NK-92 treated with Interleukin-12 subunit alpha and Interleukin-12 subunit beta, amount 100 ng/mL, for 24 hours (cell line): Measurements from ENCODE around the gene RDH13.
"Not testable (repeated sequence)": the region's sequence is repeated elsewhere in the genome, so short reads cannot be mapped to it uniquely, and the experiment has no call there.

ENCODE experiments used
- DNase-seq: peaks from one replicate; lab custom pipeline; 2025; lab: John Stamatoyannopoulos, UW

The RDH13 gene, protein sequence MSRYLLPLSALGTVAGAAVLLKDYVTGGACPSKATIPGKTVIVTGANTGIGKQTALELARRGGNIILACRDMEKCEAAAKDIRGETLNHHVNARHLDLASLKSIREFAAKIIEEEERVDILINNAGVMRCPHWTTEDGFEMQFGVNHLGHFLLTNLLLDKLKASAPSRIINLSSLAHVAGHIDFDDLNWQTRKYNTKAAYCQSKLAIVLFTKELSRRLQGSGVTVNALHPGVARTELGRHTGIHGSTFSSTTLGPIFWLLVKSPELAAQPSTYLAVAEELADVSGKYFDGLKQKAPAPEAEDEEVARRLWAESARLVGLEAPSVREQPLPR

DNA sequence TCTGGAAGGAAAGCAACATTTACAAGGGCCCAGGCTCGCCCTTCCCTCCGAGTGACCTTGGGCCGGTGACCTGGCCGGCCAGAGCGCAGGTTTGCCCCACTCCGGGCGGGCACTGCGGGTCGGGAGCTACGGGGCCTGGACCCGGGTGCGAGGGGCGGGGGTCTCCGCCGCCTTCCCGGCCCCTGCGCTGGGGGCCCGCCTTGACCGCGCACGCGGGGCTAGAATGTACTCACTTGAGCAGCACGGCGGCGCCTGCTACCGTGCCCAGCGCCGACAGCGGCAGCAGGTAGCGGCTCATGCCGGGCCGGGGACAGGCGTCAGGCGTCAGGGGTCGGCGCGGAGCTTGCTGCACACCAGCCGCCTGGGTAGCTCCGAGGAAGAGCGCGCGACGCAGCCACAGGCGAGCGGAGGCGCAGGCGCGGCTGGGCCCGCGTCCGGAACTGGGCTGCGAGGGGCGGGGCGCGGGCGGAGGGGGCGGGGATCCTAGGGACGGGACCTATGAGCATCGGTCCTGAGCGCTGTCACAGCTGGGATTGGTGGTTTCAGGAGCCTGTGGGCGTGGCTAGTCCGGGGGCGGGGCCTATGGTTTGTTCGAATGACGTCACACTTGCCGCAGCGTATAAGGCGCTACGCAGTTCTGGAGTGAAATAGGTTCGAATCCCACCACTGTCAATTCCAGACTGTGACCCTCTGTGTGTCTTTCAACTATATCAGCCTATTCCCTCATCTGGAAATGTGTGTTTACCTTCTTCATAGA lies at the start of gene RDH13:
RDH13 (minus strand) TSS at position 414 of the 757 bp plus-strand sequence; CDS start at position 298, 116 bp downstream.
- DNase-seq = peak; percentile 93

DNA sequence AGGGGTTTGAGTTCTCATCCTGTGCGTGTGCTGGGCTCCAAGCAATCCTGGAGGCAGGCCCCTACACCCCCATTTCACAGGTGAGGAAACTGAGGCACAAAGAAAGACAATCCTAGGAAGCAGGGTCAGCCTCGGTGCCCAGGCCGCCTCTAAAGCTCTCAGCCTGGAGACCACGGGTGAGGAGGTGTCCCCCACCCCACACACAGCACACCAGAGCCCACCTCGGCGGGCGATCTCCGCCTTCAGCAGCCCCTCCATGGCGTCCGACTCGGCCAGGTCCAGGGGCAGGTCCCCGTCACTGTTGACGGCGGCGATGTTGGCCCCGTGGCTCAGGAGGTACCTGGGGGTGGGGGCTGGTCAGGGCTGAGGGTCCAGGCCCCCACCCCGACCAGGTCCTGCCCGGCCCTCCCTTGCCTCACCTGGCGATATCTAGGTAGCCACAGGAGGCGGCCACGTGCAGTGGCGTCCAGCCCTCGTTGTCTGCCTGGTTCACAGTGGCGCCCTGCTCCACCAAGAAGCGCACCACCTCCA lies 49.4 kb upstream of the RDH13 start:
- DNase-seq = no peak

DNA sequence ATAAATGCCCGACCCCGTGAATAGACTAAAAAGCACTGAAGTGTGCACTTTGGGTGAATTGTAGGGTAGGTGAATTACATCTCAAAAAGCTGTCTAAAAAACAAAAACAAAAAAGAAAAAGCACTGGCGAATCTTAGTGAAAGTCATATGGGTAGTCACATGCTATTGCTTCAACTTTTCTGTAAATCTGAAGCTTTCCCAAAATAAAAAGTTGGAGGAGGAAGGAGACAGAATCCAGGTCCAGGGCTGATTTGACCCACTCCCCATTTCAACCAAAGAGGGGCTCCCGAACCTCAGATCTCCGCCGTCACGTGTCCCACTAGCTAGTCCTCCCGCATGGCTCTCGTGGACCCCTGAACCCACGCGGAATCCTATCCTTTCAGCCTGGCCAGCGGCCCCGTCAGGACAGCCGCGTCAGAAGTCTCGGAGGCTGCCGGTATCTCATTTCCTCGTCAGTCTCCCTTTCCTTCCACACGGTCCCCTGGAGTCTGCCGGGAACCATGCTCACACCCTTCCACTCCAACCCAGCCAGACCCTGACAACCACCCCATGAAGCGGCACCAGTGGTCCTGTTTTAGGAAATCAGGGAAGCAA lies 48.4 kb upstream of the RDH13 start:
- no peak for DNase-seq

DNA sequence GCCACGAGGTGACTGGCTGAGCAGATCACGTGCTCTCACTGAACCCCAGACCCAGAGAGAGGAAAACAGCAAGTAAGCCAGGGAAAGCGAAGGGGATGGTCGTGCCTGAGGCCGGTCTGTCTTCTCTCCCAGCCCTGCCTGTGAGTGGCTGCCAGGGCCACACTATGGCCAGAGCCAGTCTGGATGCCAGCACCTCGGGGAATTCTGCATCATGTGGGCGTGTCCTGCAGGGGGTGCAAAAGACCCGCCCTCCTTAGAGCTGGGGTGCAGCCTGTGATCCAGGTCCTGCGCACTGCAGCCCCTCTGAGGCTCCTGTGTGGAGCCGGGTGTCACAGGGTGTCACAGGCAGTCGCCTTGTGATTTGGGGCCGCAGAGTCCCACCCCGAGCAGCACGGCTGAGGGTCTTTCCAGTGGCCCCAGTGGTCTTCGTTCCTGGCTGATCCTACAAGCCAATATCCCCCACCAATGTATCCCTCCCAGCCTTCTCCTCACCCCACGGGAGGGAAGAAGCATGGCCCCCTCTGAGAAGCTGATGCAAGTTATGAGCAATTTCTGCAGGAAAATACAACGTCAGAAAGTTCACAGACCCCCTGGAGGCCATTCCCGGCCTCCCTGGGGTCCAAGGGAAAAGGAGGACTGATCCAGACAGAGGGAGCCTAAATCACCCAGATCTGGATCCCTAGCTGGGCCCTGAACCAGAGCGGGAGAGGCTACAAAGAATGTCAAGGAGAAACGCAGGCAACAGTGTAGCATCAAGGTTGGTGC lies 46.8 kb upstream of the RDH13 start:
- DNase-seq = no peak

DNA sequence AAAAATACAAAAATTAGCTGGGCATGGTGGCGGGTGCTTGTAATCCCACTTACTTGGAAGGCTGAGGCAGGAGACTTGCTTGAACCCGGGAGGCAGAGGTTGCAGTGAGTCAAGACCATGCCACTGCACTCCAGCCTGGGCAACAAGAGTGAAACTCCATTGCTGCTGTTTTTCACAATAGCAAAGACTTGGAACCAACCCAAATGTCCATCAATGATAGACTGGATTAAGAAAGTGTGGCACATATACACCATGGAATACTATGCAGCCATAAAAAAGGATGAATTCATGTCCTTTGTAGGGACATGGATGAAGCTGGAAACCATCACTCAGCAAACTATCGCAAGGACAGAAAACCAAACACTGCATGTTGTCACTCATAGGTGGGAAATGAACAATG lies 44.3 kb upstream of the RDH13 start:
- not testable (repeated sequence) for DNase-seq

DNA sequence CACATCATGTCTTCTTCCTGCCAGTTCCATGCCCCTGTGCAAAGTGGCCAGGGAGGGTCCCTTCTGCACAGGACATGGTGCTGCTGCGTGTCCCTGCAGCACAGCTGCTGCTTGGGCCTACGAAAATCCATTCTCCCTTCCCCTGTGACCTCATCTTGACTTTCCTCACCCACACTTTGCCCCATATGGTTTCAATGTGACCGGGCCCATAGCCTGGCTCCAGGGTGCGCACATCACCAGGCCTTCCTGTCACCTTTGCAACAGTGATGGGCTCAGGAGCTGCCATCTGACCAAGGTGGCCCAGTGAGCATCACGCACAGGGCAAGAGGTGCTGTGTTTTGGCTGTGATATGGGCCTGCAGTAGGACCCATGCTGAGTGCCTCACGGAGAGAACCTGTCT lies 43.6 kb upstream of the RDH13 start:
- DNase-seq = no peak

DNA sequence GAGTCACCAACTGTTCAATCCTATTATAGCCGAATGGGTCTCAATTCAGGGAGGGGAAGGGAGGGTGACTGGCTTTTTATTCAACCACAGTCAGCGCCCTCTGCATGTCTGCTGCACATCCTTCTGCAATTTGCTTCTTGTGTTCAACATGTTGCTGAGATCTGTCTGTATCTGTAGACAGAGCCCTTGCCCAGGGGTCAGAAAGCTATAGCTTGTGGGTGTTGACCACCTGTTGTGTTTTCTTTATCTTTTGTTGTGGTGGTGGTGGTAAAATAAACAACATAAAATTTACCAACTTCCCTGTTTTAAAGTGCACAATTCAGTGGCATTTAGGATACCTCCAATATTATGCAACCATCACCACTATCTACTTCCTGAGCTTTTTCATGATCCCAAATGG lies 42.3 kb upstream of the RDH13 start:
- DNase-seq = no peak

DNA sequence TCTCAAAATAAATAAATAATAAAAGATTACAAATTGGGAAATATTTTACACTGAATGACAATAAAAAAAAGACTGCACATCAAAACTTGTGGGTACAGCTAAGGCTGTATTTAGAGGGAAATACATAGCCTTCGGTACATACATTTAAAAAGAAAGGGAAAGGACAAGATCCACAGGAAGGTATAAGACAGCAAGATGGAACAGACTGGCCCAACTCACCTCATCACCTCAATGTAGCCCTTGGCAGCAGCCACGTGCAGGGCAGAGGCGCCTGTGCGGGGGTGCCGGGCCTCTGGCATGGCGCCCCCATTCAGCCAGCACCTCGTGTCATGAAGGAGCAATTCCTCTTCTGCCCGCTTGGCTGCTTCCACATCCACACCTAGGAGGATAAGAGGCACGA lies 40.2 kb upstream of the RDH13 start:
- DNase-seq = no peak

DNA sequence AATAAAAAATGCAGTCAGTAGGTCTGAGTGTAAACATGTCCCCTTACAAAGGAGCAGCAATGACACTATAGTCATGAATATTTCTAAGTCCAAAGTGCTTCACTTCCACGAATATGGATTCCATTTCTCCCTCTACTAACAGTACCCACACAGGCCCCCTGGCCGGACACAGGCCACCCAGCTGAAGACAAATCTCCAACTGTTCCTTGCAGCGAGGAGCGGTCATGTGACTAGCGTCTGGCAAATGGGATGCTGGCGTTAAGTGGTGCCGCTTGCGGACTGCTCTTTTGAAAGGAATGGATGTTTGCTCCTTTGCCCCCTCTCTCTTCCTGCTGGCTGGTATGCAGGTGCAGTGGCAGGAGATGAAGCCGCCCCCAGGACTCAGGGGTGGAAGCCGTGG lies 38.3 kb upstream of the RDH13 start:
- DNase-seq = no peak

DNA sequence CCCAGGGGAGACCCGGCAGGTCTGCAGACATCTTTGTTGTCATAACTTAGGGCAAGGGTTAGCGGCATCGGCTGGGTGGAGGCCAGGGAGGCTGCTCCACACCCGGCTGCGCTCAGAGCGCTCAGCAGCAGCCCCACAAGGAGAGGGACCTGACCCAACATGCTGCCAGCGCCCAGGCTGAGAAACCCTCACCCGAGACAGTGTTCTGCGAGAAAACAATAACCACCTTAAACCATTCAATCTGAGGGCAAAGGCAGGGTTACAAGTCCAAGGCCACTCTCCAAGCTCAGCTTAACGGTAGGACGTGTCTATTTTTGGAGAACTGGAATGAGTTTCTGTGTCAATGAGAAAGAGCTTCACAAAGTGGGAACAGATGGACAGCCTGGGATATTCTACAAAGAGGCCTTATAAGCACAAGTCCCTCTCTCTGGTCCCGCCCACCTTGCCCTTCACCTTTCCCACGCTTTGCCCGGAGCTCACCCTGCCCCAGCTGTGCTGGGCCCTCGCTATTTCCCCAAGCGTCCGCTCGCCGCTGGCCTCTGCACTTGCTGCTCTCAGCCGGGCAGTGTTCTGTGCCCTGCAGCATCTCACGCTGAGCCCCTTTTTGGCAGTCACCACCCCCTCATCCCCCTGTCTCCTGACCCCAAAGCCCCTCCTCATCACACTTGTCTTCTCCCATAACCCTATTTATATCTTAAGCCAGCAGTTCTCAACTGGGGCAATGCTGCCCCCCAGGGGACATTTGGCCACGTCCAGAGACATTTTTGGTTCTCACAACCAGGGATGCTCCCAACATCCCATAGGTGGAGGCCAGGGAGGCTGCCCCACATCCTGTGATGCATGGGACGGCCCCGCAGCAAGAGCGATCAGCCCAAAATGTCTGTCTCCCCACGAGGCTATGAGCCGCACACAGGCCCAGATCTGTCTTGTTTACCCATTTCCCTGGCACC lies 36.9 kb upstream of the RDH13 start:
- no peak for DNase-seq

DNA sequence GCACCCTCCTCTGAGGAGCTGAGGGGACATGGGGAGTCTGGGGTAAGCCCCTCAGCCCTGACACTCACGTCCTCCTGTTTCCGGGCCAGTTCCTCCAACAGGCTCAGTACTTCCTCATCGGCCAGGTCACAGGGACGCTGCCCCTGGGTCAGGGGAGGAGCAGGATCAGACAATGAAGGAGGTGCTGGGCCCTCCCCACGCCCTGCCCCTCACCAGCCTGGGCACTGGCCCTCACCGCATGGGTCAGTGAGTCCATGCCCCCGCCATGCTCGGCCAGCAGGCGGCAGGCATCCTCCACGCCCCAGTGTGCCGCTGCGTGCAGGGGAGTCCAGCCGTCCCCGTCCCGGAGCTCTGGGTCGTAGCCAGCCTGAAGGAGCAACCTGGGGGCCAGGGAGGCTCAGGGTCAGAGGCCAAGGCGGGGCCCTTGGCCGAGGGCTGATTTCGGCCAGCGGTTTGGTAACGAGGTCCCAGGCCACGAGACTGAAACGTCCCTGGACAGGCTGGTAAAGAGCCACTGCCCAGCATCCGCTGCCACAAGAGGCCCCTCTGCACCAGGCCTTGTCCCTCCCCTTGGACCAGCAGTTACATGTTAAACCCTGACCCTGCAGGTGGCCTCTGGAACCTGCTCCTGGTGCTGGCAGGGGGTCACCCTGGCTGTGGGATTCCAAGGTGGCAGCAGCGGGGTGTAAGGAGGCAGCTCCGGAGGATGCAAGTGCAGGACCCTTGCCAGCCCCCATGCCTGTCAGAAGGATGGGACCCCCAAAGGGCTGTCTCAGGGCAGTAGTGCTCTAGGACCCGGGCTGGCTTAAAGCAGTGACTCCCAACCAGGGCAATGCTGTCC lies 36.0 kb upstream of the RDH13 start:
- no peak for DNase-seq

DNA sequence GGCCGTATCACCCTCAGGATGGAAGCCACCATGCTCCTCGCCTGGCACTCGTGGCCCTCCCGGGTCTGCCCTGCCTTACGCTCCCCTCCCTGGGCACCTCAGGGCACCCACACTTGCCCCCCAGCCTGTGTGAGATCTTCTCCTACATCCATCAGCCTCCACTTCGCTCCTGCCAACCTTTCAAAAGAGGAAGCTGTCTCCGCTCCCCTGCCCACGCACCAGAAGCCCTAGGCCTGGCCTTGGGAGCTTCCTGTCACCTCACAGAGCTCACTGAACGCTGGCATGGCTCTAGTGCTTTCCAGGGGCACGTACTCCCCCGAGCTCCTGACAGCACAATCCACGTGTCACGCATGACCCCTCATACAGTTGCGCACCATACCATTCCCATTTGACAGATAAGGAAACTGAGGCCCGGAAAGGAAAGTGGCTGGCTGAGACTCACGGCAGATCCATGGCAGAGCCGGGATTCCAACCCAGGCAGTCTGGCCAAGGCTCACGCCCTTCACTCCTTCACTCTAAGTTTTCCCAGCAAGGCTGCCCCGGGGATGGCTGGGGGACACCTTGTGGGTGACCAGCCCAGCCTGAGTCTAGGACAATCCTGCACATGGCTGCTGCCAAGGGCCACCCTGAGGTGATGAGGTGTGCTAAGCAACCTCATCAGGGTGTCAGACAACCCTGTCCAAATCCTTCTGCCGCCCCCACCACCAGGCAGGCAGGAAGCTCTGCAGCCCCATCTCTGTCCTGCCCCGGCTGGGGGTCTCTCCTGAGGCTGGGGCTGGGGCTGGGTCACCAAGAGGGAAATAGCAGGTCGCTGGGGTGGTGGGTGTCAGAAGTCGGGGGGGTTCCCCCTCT lies 35.1 kb upstream of the RDH13 start:
- no peak for DNase-seq

DNA sequence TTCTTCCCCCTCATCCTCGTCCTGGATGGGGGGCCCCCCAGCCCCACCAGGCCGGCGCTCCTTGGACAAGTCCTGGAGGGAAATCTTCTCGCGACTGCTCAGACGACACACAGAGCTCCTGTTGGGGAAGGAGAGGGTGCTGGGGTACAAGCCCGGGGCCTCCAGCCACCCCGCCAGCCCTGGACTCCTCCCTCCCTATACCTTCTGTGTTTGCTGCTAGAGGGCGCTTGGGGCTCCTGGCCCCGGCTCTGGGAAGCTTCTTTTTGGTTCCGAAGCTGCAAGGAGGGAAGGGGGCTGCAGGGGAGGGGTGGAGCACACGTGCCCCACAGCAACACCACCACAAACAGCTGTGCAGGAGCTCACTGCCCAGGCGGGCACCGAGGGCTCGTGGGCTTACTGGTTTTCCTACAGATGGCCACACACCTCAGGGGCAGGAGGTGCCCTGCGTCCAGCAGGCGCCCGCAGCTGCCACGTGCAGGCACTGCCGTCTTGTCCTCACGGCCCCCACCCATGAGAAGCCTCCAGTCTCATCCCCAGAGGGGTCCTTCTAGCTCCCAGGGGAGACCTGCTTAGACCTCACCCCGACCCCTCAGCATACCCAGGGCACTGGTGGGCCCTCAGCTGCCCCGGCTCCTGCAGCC lies 33.2 kb upstream of the RDH13 start:
- no peak for DNase-seq

DNA sequence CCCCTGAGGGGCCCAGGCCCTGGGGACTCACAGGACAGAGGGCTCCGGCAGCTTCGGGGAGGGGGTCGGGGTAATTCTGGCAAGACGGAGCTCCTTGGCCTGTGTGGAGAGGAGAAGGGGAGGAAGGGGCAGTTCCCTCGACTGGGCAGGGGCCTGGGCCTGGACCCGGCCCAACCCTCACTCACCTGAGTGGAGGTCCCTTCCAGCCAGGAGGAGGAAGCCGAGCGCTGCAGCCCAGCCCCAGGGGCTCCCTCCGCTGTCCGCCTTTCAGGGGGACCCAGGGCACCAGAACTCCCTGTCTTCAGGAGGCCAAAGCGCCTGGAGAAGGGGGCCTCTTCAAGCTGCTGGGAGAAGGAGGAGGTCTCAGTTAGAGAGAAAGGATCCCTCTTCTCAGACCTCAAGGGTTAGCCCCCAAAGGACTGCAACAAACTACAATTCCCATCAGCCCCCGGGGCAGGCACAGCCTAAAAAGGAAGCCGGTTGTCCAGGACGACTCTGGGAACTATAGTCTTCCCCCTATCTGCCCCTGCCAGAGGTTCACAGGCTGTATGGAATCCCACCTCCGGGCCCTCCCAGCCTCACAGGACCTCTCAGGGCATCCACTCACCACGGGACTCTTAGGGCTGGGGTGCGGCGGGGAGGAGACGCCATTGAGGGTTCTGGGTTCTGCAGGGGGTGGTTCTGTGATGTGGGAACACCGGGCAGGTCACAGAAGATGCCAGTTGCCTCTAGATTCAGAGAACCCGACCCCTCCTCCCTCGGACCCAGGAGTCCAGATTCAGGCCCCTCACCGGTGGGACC lies 32.5 kb upstream of the RDH13 start:
- DNase-seq = no peak

DNA sequence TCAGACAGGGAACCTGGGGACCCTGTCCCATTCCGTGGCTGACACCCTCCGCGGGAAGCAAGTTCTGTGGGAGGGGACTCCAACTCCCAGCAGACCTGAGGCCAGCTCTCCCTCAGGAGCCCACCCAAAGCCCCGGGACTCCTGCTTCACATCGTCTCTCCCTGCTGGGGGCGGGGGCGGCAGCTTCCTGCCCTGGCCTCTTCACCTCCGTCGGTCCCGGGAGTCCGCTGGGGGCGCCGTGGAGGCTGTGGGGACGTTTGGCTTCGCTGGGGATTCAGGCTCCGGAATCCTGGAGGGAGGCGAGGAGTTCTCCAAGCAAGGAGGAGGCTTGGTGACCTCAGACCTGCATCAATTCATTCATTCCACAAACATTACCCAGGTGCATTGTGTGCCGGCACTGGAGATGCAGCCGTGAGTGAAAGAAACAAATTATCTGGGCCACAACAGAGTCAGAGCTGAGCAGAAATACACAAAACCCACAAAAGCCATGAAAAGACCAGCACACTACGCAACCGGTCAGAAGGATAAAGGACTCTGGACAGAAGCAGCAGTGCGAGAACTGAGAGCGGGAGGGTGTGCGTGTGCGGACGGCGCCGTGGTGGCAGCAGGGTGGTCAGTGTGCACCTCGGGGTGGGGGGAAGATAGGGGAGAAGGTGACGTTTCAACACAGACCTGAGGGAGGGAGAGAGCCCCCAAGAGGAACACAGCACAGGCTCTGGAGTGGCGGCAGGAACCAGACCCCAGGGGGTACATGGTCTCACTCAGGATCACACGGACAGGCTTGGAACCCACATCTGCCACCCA lies 31.7 kb upstream of the RDH13 start:
- DNase-seq = no peak

DNA sequence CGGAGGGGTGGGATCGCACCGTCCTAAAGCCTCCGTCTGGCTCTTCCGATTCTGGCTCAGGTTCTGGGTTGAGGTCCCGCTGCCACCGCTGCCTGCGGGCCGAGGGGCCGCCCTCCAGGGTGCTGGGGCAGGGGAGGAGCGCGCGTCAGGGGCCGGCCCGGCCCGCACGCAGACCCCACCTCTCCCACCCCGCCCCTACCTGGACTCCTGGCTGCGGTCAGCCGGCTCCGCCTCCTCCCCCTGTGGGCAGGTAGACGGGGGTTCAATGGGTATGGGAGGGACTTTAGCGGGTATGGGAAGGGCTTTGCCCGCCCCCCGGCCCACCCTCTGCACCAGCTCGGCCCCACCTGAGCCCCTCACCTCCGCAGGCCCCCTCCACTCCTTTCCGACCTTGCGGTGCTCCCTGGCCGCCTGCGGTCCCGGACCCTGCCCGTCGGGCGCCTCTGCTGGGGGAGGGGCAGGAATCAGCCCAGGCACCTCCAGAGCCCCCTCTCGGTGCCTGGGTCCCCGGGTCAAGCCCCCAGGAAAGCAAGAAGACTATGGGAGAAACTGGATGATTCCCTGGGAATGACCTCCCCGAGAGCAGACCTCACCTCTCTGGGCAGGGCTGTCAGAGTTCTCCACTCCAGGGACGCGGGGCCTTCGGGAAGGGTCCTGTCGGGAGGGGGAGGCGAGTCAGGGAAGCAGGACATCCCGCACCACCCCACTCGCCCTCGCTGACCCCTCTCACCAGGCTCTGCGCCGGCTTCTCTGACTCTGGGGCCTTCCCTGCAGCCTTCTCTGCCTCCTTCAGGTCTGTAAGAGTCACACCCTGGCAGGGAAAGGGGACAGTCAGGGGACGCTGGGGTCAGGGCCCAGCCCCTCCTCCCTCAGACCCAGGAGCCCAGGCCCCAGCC lies 29.7 kb upstream of the RDH13 start:
- DNase-seq = no peak
